Cardiac muscle cell (in vitro differentiated cells and primary cell): ENCODE results near the gene ABCA1. TPM values are rescaled to one million over a fixed set of nuclear protein-coding genes. Genes with fewer than 3 reads are reported as not detected.

Experiments
- DNase-seq, 2 donors: peaks; one replicate each; pipeline versions ENCODE4 v3.0.0 to v3.0.0-alpha.2; 2010 to 2017; ENCODE audit warnings: low read depth in 1 of 2, low spot score in 1 of 2
- H3K27ac ChIP-seq: fragments of 200-600 bp; sonication (generic); 2 replicates; pipeline ENCODE4 v1.5.1; 2016
- H3K27me3 ChIP-seq: fragments of 200-600 bp; sonication (generic); 2 replicates; pipeline ENCODE4 v1.6.0; 2016; ENCODE audit warnings: control low read depth
- H3K36me3 ChIP-seq: fragments of 200-600 bp; sonication (generic); 2 replicates; pipeline ENCODE4 v1.5.1; 2016; ENCODE audit warnings: control low read depth
- H3K4me1 ChIP-seq: fragments of 200-600 bp; sonication (generic); 2 replicates; pipeline ENCODE4 v1.8.1; 2017; ENCODE audit warnings: low read depth, mild to moderate bottlenecking, mixed run types
- H3K4me3 ChIP-seq: fragments of 200-600 bp; sonication (generic); 2 replicates; pipeline ENCODE4 v1.5.1; 2016; ENCODE audit warnings: mild to moderate bottlenecking
- H3K9me3 ChIP-seq: fragments of 200-600 bp; sonication (generic); 2 replicates; pipeline ENCODE4 v1.5.1; 2017; ENCODE audit warnings: low read depth, mild to moderate bottlenecking, control low read depth
- CTCF ChIP-seq: IDR thresholded peaks from 2 replicates; pipeline ENCODE4 v1.5.1; 2012; ENCODE audit warnings: low read depth, mild to moderate bottlenecking, low read length
- polyA plus RNA-seq: library from polyadenylated mRNA; unstranded; fragments of >200 nt; fragmentation: Nextera tagmentation; extraction: Ambion mirVana; gene quantifications from 2 replicates; pipeline ENCODE4 v1.2.1, GENCODE V29; 2016
- total RNA-seq: library from RNA; depleted of rRNA; stranded (reverse); fragments of >200 nt; gene quantifications from 2 replicates; pipeline ENCODE4 v1.2.3, GENCODE V29; 2016

The ABCA1 gene
- total and polyA plus RNA-seq, 2 experiments from 2014 or later, result 2.5 to 23.0 TPM

- H3K4me3 ChIP-seq, result no peak overlapping the region
- TF ChIP-seq CTCF, result no peak
- no peak overlapping the region for H3K27ac ChIP-seq
- H3K36me3 ChIP-seq, result no peaks in the 10 kb centered on the region
- H3K27me3 ChIP-seq, result no peaks in the 10 kb centered on the region
- H3K4me1 ChIP-seq, result no peaks in the 10 kb centered on the region
- no peaks in the 10 kb centered on the region for H3K9me3 ChIP-seq
- no peak for DNase-seq
These were observed 23.5 kb upstream of the ABCA1 start for GRCh38 chr9:104951487-104951886.

- no peak for TF ChIP-seq CTCF
- Histone ChIP-seq H3K4me1 (no peaks in the 10 kb centered on the region), H3K4me3 (no peak overlapping the region), H3K9me3 (no peaks in the 10 kb centered on the region), H3K36me3 (no peaks in the 10 kb centered on the region), H3K27ac (no peak overlapping the region), H3K27me3 (no peaks in the 10 kb centered on the region)
- no peak for DNase-seq
These were observed 22.9 kb upstream of the ABCA1 start for GRCh38 chr9:104950838-104951237.

DNA sequence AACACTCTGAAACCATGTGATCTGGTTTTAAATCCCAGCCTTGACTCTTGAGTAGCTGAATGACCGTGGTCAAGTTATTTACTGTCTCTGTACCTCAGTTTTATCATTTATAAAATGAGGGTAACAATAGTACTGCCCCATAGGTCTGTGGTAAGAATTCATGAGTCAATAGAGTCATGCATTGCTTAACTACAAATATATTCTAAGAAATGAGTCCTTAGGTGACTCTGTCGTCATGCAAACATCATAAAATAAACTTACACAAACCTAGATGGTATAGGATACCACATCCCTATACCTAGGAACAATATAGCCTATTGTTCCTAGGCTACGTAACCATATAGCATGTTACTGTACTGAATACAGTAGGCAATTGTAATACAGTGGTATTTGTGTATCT, 20.3 kb upstream of the ABCA1 start:
- TF ChIP-seq CTCF, result no peak
- no peaks in the 10 kb centered on the region for H3K36me3 ChIP-seq
- H3K27me3 ChIP-seq, result no peaks in the 10 kb centered on the region
- DNase-seq, result no peak
- no peaks in the 10 kb centered on the region for H3K9me3 ChIP-seq
- H3K4me3 ChIP-seq, result no peak overlapping the region
- H3K27ac ChIP-seq, result no peak overlapping the region
- no peaks in the 10 kb centered on the region for H3K4me1 ChIP-seq

DNA sequence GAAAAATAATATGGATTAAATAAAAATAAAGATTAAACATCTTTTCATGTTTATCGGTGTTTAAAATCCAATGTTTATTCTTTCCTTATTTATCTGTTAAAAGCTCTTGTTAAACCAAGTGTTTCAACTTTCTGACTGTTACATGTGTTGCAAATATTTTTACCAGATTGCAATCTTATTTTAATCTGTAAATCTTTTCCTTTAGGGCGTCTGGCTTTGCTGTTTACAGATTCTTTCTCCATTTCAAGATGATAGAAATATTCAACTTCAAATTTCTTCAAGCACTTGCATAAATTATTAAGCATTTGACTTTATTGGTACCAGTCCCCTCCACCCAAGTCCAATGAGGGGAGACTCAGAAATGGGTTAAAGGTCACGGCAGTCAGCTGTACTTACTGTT, 16.9 kb upstream of the ABCA1 start:
- Histone ChIP-seq H3K27me3 (no peaks in the 10 kb centered on the region), H3K4me3 (no peak overlapping the region), H3K4me1 (no peaks in the 10 kb centered on the region), H3K36me3 (no peaks in the 10 kb centered on the region), H3K9me3 (no peaks in the 10 kb centered on the region), H3K27ac (no peak overlapping the region)
- no peak for DNase-seq
- no peak for TF ChIP-seq CTCF

DNA sequence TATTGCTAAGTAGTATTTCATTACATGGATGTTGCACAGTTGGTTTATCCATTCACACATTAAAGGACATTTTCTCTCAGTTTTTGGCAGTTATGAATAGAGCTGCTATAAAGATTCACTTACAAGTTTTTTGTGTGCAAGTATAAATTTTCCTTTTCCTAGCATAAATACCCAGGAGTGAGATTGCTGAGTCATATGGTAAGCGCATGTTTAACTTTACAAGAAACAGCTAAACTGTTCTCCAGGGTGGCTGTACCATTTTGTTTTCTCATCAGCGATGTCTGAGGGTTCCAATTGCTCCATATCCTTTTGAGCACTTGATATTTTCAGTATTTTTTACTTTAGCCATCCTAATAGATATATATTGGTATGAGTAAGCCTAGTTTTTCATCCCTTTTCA, 16.4 kb upstream of the ABCA1 start:
- no peak for DNase-seq
- Histone ChIP-seq H3K27me3 (no peaks in the 10 kb centered on the region), H3K9me3 (no peaks in the 10 kb centered on the region), H3K27ac (no peak overlapping the region), H3K4me1 (no peaks in the 10 kb centered on the region), H3K4me3 (no peak overlapping the region), H3K36me3 (no peaks in the 10 kb centered on the region)
- TF ChIP-seq CTCF, result no peak

DNA sequence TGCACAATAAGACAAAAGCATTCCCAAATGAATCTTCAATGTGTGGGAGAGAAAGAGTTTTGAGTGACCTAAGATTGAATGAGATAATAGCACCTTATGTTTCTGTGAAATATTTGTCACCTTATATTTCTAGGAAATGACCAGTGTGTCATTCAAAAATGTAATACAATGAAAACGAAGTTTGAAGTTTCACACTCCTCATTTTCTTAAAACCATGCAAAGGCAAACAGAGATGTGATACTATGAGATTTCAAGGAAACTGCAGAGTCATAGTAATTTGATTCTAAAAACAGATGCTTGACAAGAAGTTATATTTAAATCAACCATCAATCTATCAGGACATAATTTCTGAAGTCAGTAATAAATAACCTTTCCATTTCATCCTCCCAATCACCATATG, 13.6 kb upstream of the ABCA1 start:
- no peak overlapping the region for H3K4me3 ChIP-seq
- H3K27me3 ChIP-seq, result no peaks in the 10 kb centered on the region
- H3K9me3 ChIP-seq, result no peaks in the 10 kb centered on the region
- no peaks in the 10 kb centered on the region for H3K36me3 ChIP-seq
- H3K4me1 ChIP-seq, result no peaks in the 10 kb centered on the region
- no peak for DNase-seq
- no peak overlapping the region for H3K27ac ChIP-seq
- TF ChIP-seq CTCF, result no peak
